NCI-H1417 (cell line): ENCODE results near the gene EVA1A.

Source experiments
- DNase-seq, 3 experiments: peaks; one replicate each; lab custom pipeline; 2025; lab: John Stamatoyannopoulos, UW

EVA1A gene, protein sequence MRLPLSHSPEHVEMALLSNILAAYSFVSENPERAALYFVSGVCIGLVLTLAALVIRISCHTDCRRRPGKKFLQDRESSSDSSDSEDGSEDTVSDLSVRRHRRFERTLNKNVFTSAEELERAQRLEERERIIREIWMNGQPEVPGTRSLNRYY

GRCh38 chr2:75560768-75561565 is at the start of gene EVA1A:
TSS of gene EVA1A (minus strand) at chr2:75560939. CDS start at chr2:75518140, 42,799 bp downstream.
- DNase-seq, result peak in 2 of 3 experiments; percentile 67 to 68

DNA sequence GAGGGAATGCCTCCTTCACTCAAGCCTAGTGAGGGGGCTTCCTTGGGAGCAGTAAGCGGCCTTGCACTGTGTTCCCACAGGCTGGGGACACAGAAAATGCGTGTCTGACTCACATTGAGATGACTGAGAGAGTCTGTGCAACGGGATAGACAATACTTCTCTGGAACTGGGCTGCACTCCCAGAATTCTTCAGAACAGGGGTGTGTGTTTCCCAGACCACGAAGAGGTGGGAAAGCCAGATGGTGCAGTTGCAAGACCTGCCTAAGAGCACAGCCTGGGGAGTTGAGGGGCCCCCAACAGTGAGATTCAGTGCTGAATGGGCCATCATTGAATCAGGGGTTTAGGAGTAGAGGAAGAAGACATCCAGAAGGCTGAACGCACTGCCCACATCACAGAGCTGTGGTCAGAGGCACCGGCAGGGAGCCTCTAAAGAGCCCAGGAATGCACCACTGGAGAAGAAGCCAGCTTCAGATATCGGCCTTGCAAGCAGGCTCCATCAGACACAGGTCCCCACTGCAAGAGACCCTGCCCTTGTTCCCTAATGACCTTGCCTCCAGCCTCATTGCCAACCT is 49.3 kb upstream of the EVA1A start:
- no peak for DNase-seq

- DNase-seq, result no peak
These were observed 48.6 kb upstream of the EVA1A start for GRCh38 chr2:75609334-75609689.

- DNase-seq, result peak; percentile 29 to 86 (median 73)
These were observed 48.1 kb upstream of the EVA1A start for GRCh38 chr2:75608684-75609333.

GRCh38 chr2:75607988-75608683 is 47.4 kb upstream of the EVA1A start:
- no peak for DNase-seq

GRCh38 chr2:75607400-75607798 is 46.7 kb upstream of the EVA1A start:
- peak in 1 of 3 experiments; percentile 30 for DNase-seq

GRCh38 chr2:75606761-75607399 is 46.1 kb upstream of the EVA1A start:
- no peak for DNase-seq

- DNase-seq, result peak in 1 of 3 experiments; percentile 15
These were observed 45.2 kb upstream of the EVA1A start for GRCh38 chr2:75605770-75606529.

DNA sequence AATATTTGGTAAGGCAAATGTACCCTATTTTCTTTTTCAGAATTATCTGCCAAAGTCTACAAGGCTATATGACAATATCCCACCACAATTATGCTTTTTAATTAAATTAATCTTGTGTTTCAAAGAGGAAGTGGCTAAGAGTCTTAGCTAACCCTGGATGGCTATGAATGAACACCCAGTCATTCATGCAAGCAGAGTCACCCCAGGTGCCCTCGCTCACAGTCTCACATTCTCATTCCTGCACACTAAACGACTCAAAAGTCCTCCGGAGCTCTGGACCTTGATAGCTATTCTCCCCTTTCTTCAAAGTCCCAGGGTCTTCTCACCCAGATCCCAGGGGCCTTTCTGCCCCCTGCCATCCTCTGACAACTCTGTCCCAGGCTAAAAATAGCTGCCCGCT is 43.7 kb upstream of the EVA1A start:
- DNase-seq, result no peak

DNA sequence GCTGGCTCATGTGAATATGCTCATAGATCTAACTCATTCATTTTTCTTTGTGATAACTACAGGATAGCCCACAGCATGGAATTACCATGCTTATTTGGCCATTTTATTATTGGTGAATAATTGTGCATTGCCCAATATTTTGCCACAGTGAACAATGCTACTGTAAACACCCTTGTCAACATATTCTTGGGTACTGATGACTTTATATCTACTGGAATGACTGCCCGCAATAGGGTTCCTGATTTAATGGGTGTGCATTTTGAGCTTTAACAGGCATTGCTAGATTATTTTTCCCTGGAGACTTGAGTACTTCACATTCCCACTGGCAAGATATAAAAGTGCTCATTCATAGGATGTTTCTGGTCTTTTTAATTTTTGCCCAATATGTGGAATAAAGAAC is 42.7 kb upstream of the EVA1A start:
- DNase-seq, result no peak

DNA sequence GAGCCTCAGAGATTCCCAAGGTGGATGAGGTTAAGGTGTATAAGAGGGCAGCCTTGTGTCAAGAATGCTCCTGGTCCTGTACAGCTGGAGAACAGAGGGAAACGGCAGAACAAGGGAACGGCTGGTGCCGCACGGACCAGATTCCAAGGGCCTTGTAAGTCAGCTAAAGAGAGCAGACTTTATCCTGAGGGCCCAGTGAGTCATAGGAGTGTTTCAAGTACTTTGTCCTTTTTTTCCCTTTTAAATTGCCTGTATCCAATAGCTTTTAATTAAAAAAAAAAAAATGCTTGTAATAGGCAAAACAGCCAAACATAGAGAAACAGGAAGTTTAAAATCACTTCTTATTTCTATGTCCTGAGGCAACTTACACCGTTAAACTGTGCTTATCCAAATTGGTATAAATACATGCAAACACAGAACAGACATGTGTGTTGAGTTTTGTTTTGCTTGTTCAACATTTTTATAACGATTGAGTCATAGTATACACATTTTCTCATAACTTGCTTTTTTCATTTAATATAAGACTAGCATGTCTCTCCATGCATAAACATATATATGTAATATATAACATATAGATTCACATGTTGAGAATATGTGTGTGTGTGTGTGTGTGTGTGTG is 42.1 kb upstream of the EVA1A start:
- peak in 1 of 3 experiments; percentile 28 for DNase-seq

DNA sequence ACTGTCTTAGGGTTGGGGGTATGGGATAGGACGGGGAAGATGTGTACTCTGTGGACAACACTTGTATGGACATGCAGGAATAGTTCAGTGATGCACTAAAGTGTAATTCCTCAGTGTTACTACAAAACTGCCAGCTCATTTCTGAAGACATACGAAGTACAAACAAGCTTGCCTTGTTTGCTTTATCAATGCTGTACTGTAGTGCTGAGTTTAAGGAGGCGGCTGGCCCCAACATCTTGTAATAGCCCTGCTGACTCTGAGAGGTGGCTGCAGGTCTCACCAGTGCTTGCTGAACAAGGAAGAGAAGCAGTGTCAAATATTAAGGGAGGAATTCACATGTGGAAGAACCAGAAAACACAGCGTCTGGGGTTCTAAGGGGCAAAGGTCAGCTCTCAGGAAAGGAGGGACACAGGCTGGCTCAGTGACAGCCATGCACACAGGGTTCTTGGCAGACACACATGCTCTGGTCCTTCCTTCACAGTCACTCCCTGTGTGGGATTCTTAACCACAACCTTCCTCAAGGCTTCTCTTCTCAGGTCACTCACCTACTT is 39.8 kb upstream of the EVA1A start:
- no peak for DNase-seq

- no peak for DNase-seq
These were observed 37.9 kb upstream of the EVA1A start for GRCh38 chr2:75598589-75599155.

- no peak for DNase-seq
These were observed 37.2 kb upstream of the EVA1A start for GRCh38 chr2:75597949-75598348.

- no peak for DNase-seq
These were observed 36.0 kb upstream of the EVA1A start for GRCh38 chr2:75596784-75597183.

- peak in 1 of 3 experiments; percentile 10 for DNase-seq
These were observed 35.0 kb upstream of the EVA1A start for GRCh38 chr2:75595541-75596395.

DNA sequence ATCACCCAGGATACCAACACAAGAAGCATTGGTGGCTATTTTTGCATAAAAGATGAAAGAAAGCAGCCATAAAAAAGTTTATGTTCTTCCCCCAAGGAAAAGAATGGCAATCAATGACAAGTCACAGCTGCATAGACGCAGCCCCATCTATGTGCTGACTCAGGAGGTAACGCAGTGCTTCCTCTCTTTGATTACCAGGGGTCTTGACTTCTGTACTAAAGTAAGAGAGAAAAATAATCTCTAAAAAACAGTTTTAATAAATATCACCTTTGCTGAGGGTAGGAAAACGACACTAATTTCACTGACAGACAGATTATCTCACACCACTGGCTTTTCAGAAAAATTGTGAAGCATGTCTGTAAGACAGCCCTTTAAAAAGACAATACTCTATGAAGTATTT is 33.9 kb upstream of the EVA1A start:
- DNase-seq, result no peak

GRCh38 chr2:75592888-75593287 is 32.1 kb upstream of the EVA1A start:
- no peak for DNase-seq

- peak in 2 of 3 experiments; percentile 61 to 91 for DNase-seq
These were observed 31.3 kb upstream of the EVA1A start for GRCh38 chr2:75592030-75592429.
